Gastrocnemius medialis (tissue), 4 donors: ENCODE results near the gene PLCXD3. TPM values are rescaled to one million over a fixed set of nuclear protein-coding genes. Genes with fewer than 3 reads are reported as not detected.

Experiments
- ATAC-seq, 2 donors: fragments of 150-250 bp; one replicate each; pipeline ENCODE4 v1.9.1; 2016
- DNase-seq, 2 donors: peaks; one replicate each; pipeline ENCODE4 v3.0.0-alpha.2; 2019
- H3K27ac ChIP-seq, 4 donors: fragments of 200-600 bp; sonication (generic); 1 replicate in 1 of 4; 2 replicates in 3 of 4; pipeline ENCODE4 v1.5.1; 2016 to 2018; ENCODE audit warnings: mild to moderate bottlenecking in 2 of 4, moderate library complexity in 1 of 4
- H3K27me3 ChIP-seq, 3 donors: fragments of 200-600 bp; sonication (generic) in 2 of 3; 1 replicate in 1 of 3; 2 replicates in 2 of 3; pipeline versions ENCODE4 v1.5.1 to v1.6.0; 2016 to 2019; ENCODE audit warnings: mild to moderate bottlenecking in 1 of 3, moderate library complexity in 1 of 3
- H3K36me3 ChIP-seq, 2 donors: fragments of 200-600 bp; sonication (generic) in 1 of 2; one replicate each; pipeline ENCODE4 v1.5.1; 2017 to 2018
- H3K4me1 ChIP-seq, 2 donors: fragments of 200-600 bp; sonication (generic) in 1 of 2; one replicate each; pipeline ENCODE4 v1.5.1; 2016 to 2017; ENCODE audit warnings: mild to moderate bottlenecking in 2 of 2
- H3K4me3 ChIP-seq, 4 donors: fragments of 200-600 bp; sonication (generic) in 3 of 4; 1 replicate in 1 of 4; 2 replicates in 3 of 4; pipeline ENCODE4 v1.5.1; 2016 to 2019; ENCODE audit warnings: mild to moderate bottlenecking in 2 of 4
- H3K9me3 ChIP-seq, 3 donors: fragments of 200-600 bp; sonication (generic) in 2 of 3; 1 replicate in 1 of 3; 2 replicates in 2 of 3; pipeline ENCODE4 v1.5.1; 2016 to 2019
- CTCF ChIP-seq, 5 experiments: fragments of 450-650 bp in 3 of 5; fragments of 200-600 bp in 2 of 5; sonication (generic) in 2 of 5; IDR thresholded peaks in 4 of 5; conservative IDR thresholded peaks in 1 of 5; 1 replicate in 4 of 5; 2 replicates in 1 of 5; pipeline ENCODE4 v1.5.1; 2016 to 2019; ENCODE audit warnings: antibody characterized with exemption in 5 of 5, mild to moderate bottlenecking in 3 of 5, moderate library complexity in 3 of 5
- POLR2A ChIP-seq, 2 donors: fragments of 450-650 bp; IDR thresholded peaks; one replicate each; pipeline ENCODE4 v1.6.1; 2017; ENCODE audit warnings: antibody characterized with exemption in 2 of 2, mild to moderate bottlenecking in 2 of 2, moderate library complexity in 2 of 2
- in situ Hi-C, 4 donors: fragments of 200-750 bp; cut with MboI; loops; one replicate each; pipeline versions ENCODE4 v1.15.0 to v1.8.0; 2017; ENCODE audit warnings: low sequenced_read_pairs in 4 of 4
- intact Hi-C: fragments of 100-400 bp; cut with DNase I; formaldehyde crosslinking; loops from one replicate; pipeline ENCODE4 v1.15.1; 2023; ENCODE audit warnings: low total_unique reads
- total RNA-seq, 4 donors: library from RNA; depleted of rRNA; stranded (reverse); fragments of >200 nt; gene quantifications; one replicate each; pipeline versions ENCODE4 v1.1.0 to v1.2.3, GENCODE V29; 2016

PLCXD3 gene
- total RNA-seq, 4 donors from 2014 or later = 0.49 to 1.2 (median 0.64) TPM

GRCh38 chr5:41433552-41434181, 76.7 kb downstream of the PLCXD3 start:
- Histone ChIP-seq H3K36me3 (no peaks in the 10 kb centered on the region), H3K4me1 (no peaks in the 10 kb centered on the region), H3K27me3 (no peaks in the 10 kb centered on the region), H3K4me3 (no peak overlapping the region), H3K9me3 (no peaks in the 10 kb centered on the region), H3K27ac (no peak overlapping the region)
- no peak for ATAC-seq
- in situ Hi-C loops = no loop called here
- intact Hi-C loops = no loop called here
- TF ChIP-seq POLR2A (IDR thresholded peaks at IDR 0.05) = no peak
- no peak for TF ChIP-seq CTCF (IDR thresholded peaks at IDR 0.05 in 4 of 5, conservative IDR thresholded peaks at IDR 0.05 in 1 of 5)
- no peak for DNase-seq

GRCh38 chr5:41432481-41433253, 77.7 kb downstream of the PLCXD3 start:
- Histone ChIP-seq H3K27me3 (no peaks in the 10 kb centered on the region), H3K27ac (no peak overlapping the region), H3K4me1 (no peaks in the 10 kb centered on the region), H3K4me3 (no peak overlapping the region), H3K9me3 (no peaks in the 10 kb centered on the region), H3K36me3 (no peaks in the 10 kb centered on the region)
- DNase-seq = no peak
- in situ Hi-C loops (no loop called here), intact Hi-C loops (no loop called here)
- ATAC-seq = no peak
- TF ChIP-seq CTCF (IDR thresholded peaks at IDR 0.05 in 4 of 5, conservative IDR thresholded peaks at IDR 0.05 in 1 of 5) = no peak
- no peak for TF ChIP-seq POLR2A (IDR thresholded peaks at IDR 0.05)

GRCh38 chr5:41427505-41427904, 82.9 kb downstream of the PLCXD3 start:
- no peak overlapping the region for H3K27ac ChIP-seq
- DNase-seq = no peak
- H3K36me3 ChIP-seq = no peaks in the 10 kb centered on the region
- ATAC-seq = no peak
- TF ChIP-seq POLR2A (IDR thresholded peaks at IDR 0.05) = no peak
- no peak for TF ChIP-seq CTCF (IDR thresholded peaks at IDR 0.05 in 4 of 5, conservative IDR thresholded peaks at IDR 0.05 in 1 of 5)
- H3K27me3 ChIP-seq = no peaks in the 10 kb centered on the region
- H3K4me3 ChIP-seq = no peak overlapping the region
- intact Hi-C loops (no loop called here), in situ Hi-C loops (no loop called here)
- no peaks in the 10 kb centered on the region for H3K4me1 ChIP-seq
- H3K9me3 ChIP-seq = no peaks in the 10 kb centered on the region

- ATAC-seq = no peak
- Histone ChIP-seq H3K27ac (no peak overlapping the region), H3K4me1 (no peaks in the 10 kb centered on the region), H3K4me3 (no peak overlapping the region), H3K36me3 (no peaks in the 10 kb centered on the region), H3K27me3 (no peaks in the 10 kb centered on the region), H3K9me3 (no peaks in the 10 kb centered on the region)
- intact Hi-C loops (no loop called here), in situ Hi-C loops (no loop called here)
- TF ChIP-seq POLR2A (IDR thresholded peaks at IDR 0.05) (no peak), CTCF (IDR thresholded peaks at IDR 0.05 in 4 of 5, conservative IDR thresholded peaks at IDR 0.05 in 1 of 5) (no peak)
- DNase-seq = no peak
Observed at GRCh38 chr5:41425736-41426135, 84.7 kb downstream of the PLCXD3 start.
